ENCODE results near the gene S100A5. TPM values are rescaled to one million over a fixed set of nuclear protein-coding genes. Genes with fewer than 3 reads are reported as not detected.
"Not testable (repeated sequence)": the region's sequence is repeated elsewhere in the genome, so short reads cannot be mapped to it uniquely, and the experiment has no call there.

Gene S100A5
- total RNA-seq, 4 donors from 2014 or later: 0.98 TPM; not detected in 3

GRCh38 chr1:153520818-153521476, 19.8 kb downstream of the S100A5 start:
- no peak overlapping the region for H3K4me3 ChIP-seq
- H3K9me3 ChIP-seq: no peaks in the 10 kb centered on the region
- no peaks in the 10 kb centered on the region for H3K27me3 ChIP-seq
- no peak for DNase-seq (ENCODE audit: extremely low spot score)
- H3K4me1 ChIP-seq: peaks cover 2 to 13% (median 5%) of the 10 kb centered on the region in 4 donors
- no peak overlapping the region for H3K27ac ChIP-seq (replicated peaks in 1 of 4)
- TF ChIP-seq POLR2AphosphoS5 (IDR thresholded peaks at IDR 0.05) (no peak), POLR2A (IDR thresholded peaks at IDR 0.05; ENCODE audit: low read depth) (no peak), CTCF (IDR thresholded peaks at IDR 0.05) (no peak), EP300 (IDR thresholded peaks at IDR 0.05) (no peak)
- intact Hi-C loops (cut with DNase I): no loop called here
- WGBS: 95% methylated on average over 4 of the region's 4 CpGs
- H3K36me3 ChIP-seq: no peaks in the 10 kb centered on the region

GRCh38 chr1:153520137-153520691, 20.5 kb downstream of the S100A5 start:
- intact Hi-C loops (cut with DNase I); H3K4me3 ChIP-seq; H3K27ac ChIP-seq (replicated peaks in 1 of 4): not testable (repeated sequence)

GRCh38 chr1:153519242-153519641, 21.5 kb downstream of the S100A5 start:
- Histone ChIP-seq H3K27ac (replicated peaks in 1 of 4) (no peak overlapping the region), H3K9me3 (no peaks in the 10 kb centered on the region), H3K4me1 (peaks cover 5 to 8% (median 7%) of the 10 kb centered on the region in 4 donors), H3K27me3 (no peaks in the 10 kb centered on the region), H3K4me3 (no peak overlapping the region), H3K36me3 (no peaks in the 10 kb centered on the region)
- TF ChIP-seq EP300 (IDR thresholded peaks at IDR 0.05) (no peak), POLR2AphosphoS5 (IDR thresholded peaks at IDR 0.05) (no peak)
- DNase-seq (ENCODE audit: extremely low spot score): no peak
- intact Hi-C loops (cut with DNase I): no loop called here
- 97% methylated on average over 3 of the region's 3 CpGs for WGBS

More at GRCh38 chr1:153520137-153520691, 20.5 kb downstream of the S100A5 start:
- DNase-seq (ENCODE audit: extremely low spot score); H3K4me1 ChIP-seq; H3K27me3 ChIP-seq; H3K36me3 ChIP-seq; H3K9me3 ChIP-seq: not testable (repeated sequence)
- 94% methylated on average over 5 of the region's 5 CpGs for WGBS

- no peak overlapping the region for H3K27ac ChIP-seq (replicated peaks in 1 of 4)
- intact Hi-C loops (cut with DNase I): no loop called here
- peaks cover 6 to 13% (median 11%) of the 10 kb centered on the region in 4 donors for H3K4me1 ChIP-seq
- WGBS: 57% methylated on average over 7 of the region's 8 CpGs
- H3K36me3 ChIP-seq: no peaks in the 10 kb centered on the region
- H3K9me3 ChIP-seq: no peaks in the 10 kb centered on the region
- H3K4me3 ChIP-seq: no peak overlapping the region
- no peaks in the 10 kb centered on the region for H3K27me3 ChIP-seq
- no peak for TF ChIP-seq POLR2A (IDR thresholded peaks at IDR 0.05; ENCODE audit: low read depth)
- TF ChIP-seq POLR2AphosphoS5 (IDR thresholded peaks at IDR 0.05): no peak
- no peak for TF ChIP-seq EP300 (IDR thresholded peaks at IDR 0.05)
- TF ChIP-seq CTCF (IDR thresholded peaks at IDR 0.05): no peak
- DNase-seq (ENCODE audit: extremely low spot score): no peak
Observed at GRCh38 chr1:153515504-153516394, 25.0 kb downstream of the S100A5 start.

- WGBS: 90% methylated on average over 7 of the region's 7 CpGs
Observed at GRCh38 chr1:153513666-153514065, 27.1 kb downstream of the S100A5 start.

More at GRCh38 chr1:153513666-153514065, 27.1 kb downstream of the S100A5 start:
- TF ChIP-seq CTCF (IDR thresholded peaks at IDR 0.05) (no peak), POLR2AphosphoS5 (IDR thresholded peaks at IDR 0.05) (no peak)
- Histone ChIP-seq H3K4me3 (no peak overlapping the region), H3K27me3 (no peaks in the 10 kb centered on the region), H3K4me1 (peaks cover 6 to 17% (median 14%) of the 10 kb centered on the region in 4 donors), H3K9me3 (no peaks in the 10 kb centered on the region), H3K36me3 (no peaks in the 10 kb centered on the region), H3K27ac (replicated peaks in 1 of 4) (no peak overlapping the region)
- DNase-seq (ENCODE audit: extremely low spot score): no peak
- intact Hi-C loops (cut with DNase I): loop anchor here (2.0 to 5.0 kb wide), 3 partner anchors 17 to 234 kb away; partner anchors contain the start of gene S100A16
